Chondrocyte (in vitro differentiated cells): Measurements from ENCODE around the gene PTDSS2. TPM values are rescaled to one million over a fixed set of nuclear protein-coding genes. Genes with fewer than 3 reads are reported as not detected.
"Not testable (repeated sequence)": the region's sequence is repeated elsewhere in the genome, so short reads cannot be mapped to it uniquely, and the experiment has no call there.

Experiments
- DNase-seq: peaks from one replicate; pipeline ENCODE4 v3.0.0; 2021; ENCODE audit warnings: mixed read lengths, low spot score
- H3K27ac Mint-ChIP-seq: one replicate; pipeline ENCODE4 v1.8.0; 2021; ENCODE audit warnings: mild to moderate bottlenecking, moderate library complexity, mixed read lengths; ENCODE audit not compliant: unreplicated experiment
- H3K27me3 Mint-ChIP-seq: 2 replicates; pipeline ENCODE4 v1.8.0; 2021; ENCODE audit warnings: low read depth, mixed read lengths
- H3K36me3 Mint-ChIP-seq: 2 replicates; pipeline ENCODE4 v1.8.0; 2021; ENCODE audit warnings: low read depth, mixed read lengths
- H3K4me1 Mint-ChIP-seq: 2 replicates; pipeline ENCODE4 v1.8.0; 2021; ENCODE audit warnings: low read depth, mild to moderate bottlenecking, mixed read lengths
- H3K4me3 Mint-ChIP-seq: one replicate; pipeline ENCODE4 v1.8.0; 2021; ENCODE audit warnings: mild to moderate bottlenecking, moderate library complexity, mixed read lengths; ENCODE audit not compliant: unreplicated experiment
- H3K9me3 Mint-ChIP-seq: 2 replicates; pipeline ENCODE4 v1.8.0; 2021; ENCODE audit warnings: low read depth, mixed read lengths
- long read RNA-seq: library from polyadenylated mRNA; stranded (forward); transcript quantifications from one replicate; pipeline ENCODE4 v2.0.0, GENCODE V29; 2021
- total RNA-seq: library from RNA; stranded (reverse); gene quantifications from 3 replicates; pipeline ENCODE4 v1.2.1, GENCODE V29; 2021
- TF ChIP-seq, protein P1 (sequence below): fragments of 200-600 bp; sonication (generic); IDR thresholded peaks from 2 replicates; pipeline ENCODE4 v1.5.0; 2021; ENCODE audit warnings: antibody characterized with exemption, mild to moderate bottlenecking, moderate library complexity

PTDSS2 gene
- 30.0 to 32.5 TPM (median 32.0 TPM) in 3 replicates for total RNA-seq
- long read RNA-seq, transcript PTDSS2-201 (12 exons, 2,445 nt): major isoform, 71 of 100 reads
- long read RNA-seq, partial matches to known transcripts: 5 of 100 reads
- long read RNA-seq, other reads (novel, unspliced or antisense): 23 of 100 reads

DNA sequence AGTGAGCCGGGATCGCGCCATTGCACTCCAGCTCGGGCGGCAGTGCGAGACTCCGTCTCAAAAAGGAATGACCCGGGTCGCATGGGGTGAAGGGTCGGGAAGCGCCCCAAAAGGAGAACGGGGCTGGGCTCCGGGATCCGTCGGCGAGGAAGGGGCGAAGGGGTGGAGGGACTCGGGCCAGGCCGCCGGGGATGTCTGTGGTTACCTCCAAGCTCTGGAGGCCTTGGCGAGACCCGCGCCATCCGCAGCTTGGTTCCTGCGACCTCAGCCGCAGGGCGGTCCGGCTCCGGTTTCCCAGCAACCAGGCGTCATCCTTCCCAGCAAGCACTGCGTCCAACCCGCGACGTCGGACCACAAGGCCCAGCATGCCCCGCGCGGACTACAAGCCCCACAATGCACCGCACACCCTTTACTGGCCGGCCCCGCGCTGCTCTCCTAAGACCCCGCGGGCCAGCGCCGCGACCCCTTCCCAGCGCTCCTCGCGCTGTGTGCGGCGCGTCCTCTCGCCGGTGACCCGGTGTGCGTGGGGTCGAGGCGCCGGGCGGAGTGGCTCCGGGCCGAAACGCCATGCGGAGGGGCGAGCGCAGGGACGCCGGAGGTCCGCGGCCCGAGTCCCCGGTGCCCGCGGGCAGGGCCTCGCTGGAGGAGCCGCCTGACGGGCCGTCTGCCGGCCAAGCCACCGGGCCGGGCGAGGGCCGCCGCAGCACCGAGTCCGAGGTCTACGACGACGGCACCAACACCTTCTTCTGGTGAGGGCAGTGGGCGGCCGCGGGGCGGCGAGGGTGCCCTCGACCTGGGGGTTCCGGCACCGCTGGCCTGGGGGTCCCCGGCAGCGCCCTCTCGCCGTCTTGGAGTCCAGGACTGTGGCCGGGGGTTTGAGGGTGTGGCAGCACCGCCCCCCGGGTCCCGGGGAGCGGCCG lies at the start of gene PTDSS2:
Gene PTDSS2 (plus strand): TSS at position 391 of the 920 bp plus-strand sequence. CDS start 177 bp downstream, at position 568.
- Mint-ChIP-seq H3K36me3 (peaks cover 3% of the 10 kb centered on the region), H3K4me3 (peak within 1 kb of the TSS; percentile 94), H3K27ac (peak within 1 kb of the TSS; percentile 94), H3K9me3 (no peaks in the 10 kb centered on the region), H3K27me3 (no peaks in the 10 kb centered on the region), H3K4me1 (peaks cover 30% of the 10 kb centered on the region)
- TF ChIP-seq, protein P1, sequence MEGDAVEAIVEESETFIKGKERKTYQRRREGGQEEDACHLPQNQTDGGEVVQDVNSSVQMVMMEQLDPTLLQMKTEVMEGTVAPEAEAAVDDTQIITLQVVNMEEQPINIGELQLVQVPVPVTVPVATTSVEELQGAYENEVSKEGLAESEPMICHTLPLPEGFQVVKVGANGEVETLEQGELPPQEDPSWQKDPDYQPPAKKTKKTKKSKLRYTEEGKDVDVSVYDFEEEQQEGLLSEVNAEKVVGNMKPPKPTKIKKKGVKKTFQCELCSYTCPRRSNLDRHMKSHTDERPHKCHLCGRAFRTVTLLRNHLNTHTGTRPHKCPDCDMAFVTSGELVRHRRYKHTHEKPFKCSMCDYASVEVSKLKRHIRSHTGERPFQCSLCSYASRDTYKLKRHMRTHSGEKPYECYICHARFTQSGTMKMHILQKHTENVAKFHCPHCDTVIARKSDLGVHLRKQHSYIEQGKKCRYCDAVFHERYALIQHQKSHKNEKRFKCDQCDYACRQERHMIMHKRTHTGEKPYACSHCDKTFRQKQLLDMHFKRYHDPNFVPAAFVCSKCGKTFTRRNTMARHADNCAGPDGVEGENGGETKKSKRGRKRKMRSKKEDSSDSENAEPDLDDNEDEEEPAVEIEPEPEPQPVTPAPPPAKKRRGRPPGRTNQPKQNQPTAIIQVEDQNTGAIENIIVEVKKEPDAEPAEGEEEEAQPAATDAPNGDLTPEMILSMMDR: no peak
- DNase-seq: no peak

DNA sequence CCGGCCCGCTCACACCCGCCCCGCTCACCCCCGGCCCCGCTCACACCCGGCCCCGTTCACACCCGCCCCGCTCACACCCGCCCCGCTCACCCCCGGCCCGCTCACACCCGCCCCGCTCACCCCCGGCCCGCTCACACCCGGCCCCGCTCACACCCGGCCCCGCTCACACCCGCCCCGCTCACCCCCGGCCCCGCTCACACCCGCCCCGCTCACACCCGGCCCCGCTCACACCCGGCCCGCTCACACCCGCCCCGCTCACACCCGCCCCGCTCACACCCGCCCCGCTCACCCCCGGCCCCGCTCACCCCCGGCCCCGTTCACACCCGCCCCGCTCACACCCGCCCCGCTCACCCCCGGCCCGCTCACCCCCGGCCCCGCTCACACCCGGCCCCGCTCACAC lies 48.9 kb upstream of the PTDSS2 start:
- H3K4me3 Mint-ChIP-seq, H3K27ac Mint-ChIP-seq, DNase-seq, H3K27me3 Mint-ChIP-seq, H3K4me1 Mint-ChIP-seq, H3K36me3 Mint-ChIP-seq, H3K9me3 Mint-ChIP-seq: not testable (repeated sequence)

DNA sequence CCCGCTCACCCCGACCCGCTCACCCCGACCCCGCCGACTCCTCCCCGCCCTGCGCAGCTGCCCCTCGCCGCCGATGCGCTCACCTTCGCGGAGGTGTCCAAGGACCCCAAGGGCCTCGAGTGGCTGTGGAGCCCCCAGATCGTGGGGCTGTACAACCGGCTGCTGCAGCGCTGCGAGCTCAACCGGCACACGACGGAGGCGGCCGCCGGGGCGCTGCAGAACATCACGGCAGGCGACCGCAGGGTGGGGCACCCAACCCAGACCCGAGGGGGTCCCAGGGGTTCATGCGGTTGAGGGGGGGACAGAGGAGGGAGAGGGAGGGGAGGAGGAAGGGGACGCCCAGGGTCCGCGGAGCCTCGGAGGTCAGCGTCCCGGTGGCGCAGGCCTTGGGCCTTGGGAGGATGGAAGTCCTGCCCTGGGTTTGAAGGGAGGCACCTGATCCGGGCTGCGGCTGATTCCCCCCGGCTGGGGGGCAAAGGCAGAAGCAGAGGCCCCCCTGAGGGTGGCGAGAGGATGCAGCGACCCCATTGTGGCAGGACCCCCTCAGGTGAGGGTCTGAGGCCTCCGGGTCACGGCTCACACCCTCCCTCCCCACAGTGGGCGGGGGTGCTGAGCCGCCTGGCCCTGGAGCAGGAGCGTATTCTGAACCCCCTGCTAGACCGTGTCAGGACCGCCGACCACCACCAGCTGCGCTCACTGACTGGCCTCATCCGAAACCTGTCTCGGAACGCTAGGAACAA lies 46.9 kb upstream of the PTDSS2 start:
- H3K27me3 Mint-ChIP-seq: no peaks in the 10 kb centered on the region
- TF ChIP-seq, protein P1: no peak

DNA sequence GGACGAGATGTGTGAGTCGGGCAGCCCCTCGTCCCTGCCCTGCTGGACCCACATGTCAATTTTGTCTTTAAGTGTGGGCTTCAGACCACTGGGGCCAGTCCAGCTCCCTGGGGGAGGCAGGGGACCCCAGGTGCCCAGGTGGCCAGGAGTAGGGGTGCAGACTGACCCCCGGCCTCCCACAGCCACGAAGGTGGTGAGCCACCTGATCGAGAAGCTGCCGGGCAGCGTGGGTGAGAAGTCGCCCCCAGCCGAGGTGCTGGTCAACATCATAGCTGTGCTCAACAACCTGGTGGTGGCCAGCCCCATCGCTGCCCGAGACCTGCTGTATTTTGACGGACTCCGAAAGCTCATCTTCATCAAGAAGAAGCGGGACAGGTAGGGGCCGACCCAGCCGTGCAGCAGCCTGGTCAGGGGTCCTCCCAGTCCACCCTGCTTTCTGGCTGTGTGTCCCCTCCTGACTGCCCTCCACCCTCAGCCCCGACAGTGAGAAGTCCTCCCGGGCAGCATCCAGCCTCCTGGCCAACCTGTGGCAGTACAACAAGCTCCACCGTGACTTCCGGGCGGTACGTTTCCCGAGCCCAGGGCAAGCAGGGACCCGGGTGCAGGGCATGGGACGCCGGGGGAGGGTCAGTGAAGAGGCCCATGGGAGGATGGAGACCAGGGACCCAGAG lies 46.2 kb upstream of the PTDSS2 start:
- no peak for DNase-seq
- Mint-ChIP-seq H3K4me1 (peaks cover 8% of the 10 kb centered on the region), H3K9me3 (no peaks in the 10 kb centered on the region), H3K4me3 (no peak overlapping the region), H3K27ac (no peak overlapping the region), H3K36me3 (no peaks in the 10 kb centered on the region), H3K27me3 (no peaks in the 10 kb centered on the region)
- TF ChIP-seq, protein P1: no peak

More for the DNA sequence above, 46.9 kb upstream of the PTDSS2 start:
- no peak overlapping the region for H3K27ac Mint-ChIP-seq
- no peak overlapping the region for H3K4me3 Mint-ChIP-seq
- H3K4me1 Mint-ChIP-seq: peaks cover 8% of the 10 kb centered on the region
- H3K36me3 Mint-ChIP-seq: no peaks in the 10 kb centered on the region
- no peaks in the 10 kb centered on the region for H3K9me3 Mint-ChIP-seq
- DNase-seq: no peak

DNA sequence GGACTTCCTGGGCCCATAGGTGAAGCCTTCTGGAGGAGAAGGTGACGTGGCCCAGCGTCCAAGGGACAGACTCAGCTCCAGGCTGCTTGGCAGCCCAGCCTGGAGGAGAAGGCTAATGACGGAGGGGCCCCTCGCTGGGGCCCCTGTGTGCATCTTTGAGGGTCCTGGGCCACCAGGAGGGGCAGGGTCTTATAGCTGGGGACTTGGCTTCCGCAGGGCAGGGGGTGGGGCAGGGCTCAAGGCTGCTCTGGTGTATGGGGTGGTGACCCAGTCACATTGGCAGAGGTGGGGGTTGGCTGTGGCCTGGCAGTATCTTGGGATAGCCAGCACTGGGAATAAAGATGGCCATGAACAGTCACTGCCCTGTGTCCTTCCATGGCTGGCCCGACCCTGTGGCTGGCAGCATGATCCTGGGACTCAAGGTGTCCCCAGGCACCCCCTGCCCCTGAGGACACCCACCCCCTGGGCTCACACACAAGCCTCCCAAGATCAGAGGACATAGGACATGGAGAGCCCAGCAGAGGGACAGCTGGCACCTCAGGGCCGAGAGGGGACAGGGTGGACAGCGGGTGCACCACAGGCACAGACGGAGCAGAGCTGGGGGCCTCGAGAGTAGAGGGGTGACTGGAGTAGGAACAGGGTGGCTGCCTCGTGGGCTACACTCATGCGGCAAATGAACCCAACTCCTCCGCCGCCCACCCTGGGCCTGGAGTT lies 45.4 kb upstream of the PTDSS2 start:
- no peak for DNase-seq
- TF ChIP-seq, protein P1: no peak
- H3K9me3 Mint-ChIP-seq: no peaks in the 10 kb centered on the region
- H3K27me3 Mint-ChIP-seq: no peaks in the 10 kb centered on the region
- H3K4me1 Mint-ChIP-seq: peaks cover 8% of the 10 kb centered on the region
- no peak overlapping the region for H3K27ac Mint-ChIP-seq
- H3K36me3 Mint-ChIP-seq: no peaks in the 10 kb centered on the region
- H3K4me3 Mint-ChIP-seq: no peak overlapping the region
